Gastrocnemius medialis (tissue), 4 donors: ENCODE results near the gene NLRP6.

Source experiments
- CTCF ChIP-seq, 5 experiments: fragments of 450-650 bp in 3 of 5; fragments of 200-600 bp in 2 of 5; sonication (generic) in 2 of 5; IDR thresholded peaks in 4 of 5; conservative IDR thresholded peaks in 1 of 5; 1 replicate in 4 of 5; 2 replicates in 1 of 5; pipeline ENCODE4 v1.5.1; 2016 to 2019; ENCODE audit warnings: antibody characterized with exemption in 5 of 5, mild to moderate bottlenecking in 3 of 5, moderate library complexity in 3 of 5
- POLR2A ChIP-seq, 2 donors: fragments of 450-650 bp; IDR thresholded peaks; one replicate each; pipeline ENCODE4 v1.6.1; 2017; ENCODE audit warnings: antibody characterized with exemption in 2 of 2, mild to moderate bottlenecking in 2 of 2, moderate library complexity in 2 of 2

- no peak for TF ChIP-seq CTCF (IDR thresholded peaks at IDR 0.05 in 4 of 5, conservative IDR thresholded peaks at IDR 0.05 in 1 of 5)
- TF ChIP-seq POLR2A (IDR thresholded peaks at IDR 0.05) = no peak
Measured at GRCh38 chr11:297051-297585, 18.9 kb downstream of the NLRP6 start.
